Ishikawa (cell line): ENCODE measurements around the gene UBA6.

Experiments
- CEBPB ChIP-seq: IDR thresholded peaks from 2 replicates; pipeline ENCODE4 v1.6.1; 2012
- CREB1 ChIP-seq: IDR thresholded peaks from 2 replicates; pipeline ENCODE4 v1.6.1; 2012; ENCODE audit warnings: low read depth
- EGR1 ChIP-seq: IDR thresholded peaks from 2 replicates; pipeline ENCODE4 v1.6.1; 2012
- EP300 ChIP-seq: IDR thresholded peaks from 2 replicates; pipeline ENCODE4 v1.6.1; 2012; ENCODE audit warnings: borderline replicate concordance
- FOXM1 ChIP-seq: IDR thresholded peaks from 2 replicates; pipeline ENCODE4 v1.6.1; 2012; ENCODE audit warnings: low read depth, borderline replicate concordance
- NFIC ChIP-seq: IDR thresholded peaks from 2 replicates; pipeline ENCODE4 v1.6.1; 2012
- RAD21 ChIP-seq: IDR thresholded peaks from 2 replicates; pipeline ENCODE4 v1.6.1; 2012; ENCODE audit warnings: low read depth
- TAF1 ChIP-seq: IDR thresholded peaks from 2 replicates; pipeline ENCODE4 v1.6.1; 2012; ENCODE audit warnings: low read depth, mild to moderate bottlenecking
- TCF12 ChIP-seq: IDR thresholded peaks from 2 replicates; pipeline ENCODE4 v1.6.1; 2012; ENCODE audit warnings: low read depth
- TEAD4 ChIP-seq: IDR thresholded peaks from 2 replicates; pipeline ENCODE4 v1.6.1; 2012
- YY1 ChIP-seq: IDR thresholded peaks from 2 replicates; pipeline ENCODE4 v1.6.1; 2012; ENCODE audit warnings: low read depth
- ZBTB7A ChIP-seq: IDR thresholded peaks from 2 replicates; pipeline ENCODE4 v1.6.1; 2012; ENCODE audit warnings: low read depth
- TF ChIP-seq, protein P1 (sequence below): IDR thresholded peaks from 2 replicates; pipeline ENCODE4 v1.6.1; 2012
- TF ChIP-seq, protein P2 (sequence below): IDR thresholded peaks from 2 replicates; pipeline ENCODE4 v1.6.1; 2012
- TF ChIP-seq, protein P3 (sequence below): IDR thresholded peaks from 2 replicates; pipeline ENCODE4 v1.6.1; 2012; ENCODE audit warnings: low read depth, mild to moderate bottlenecking

The UBA6 gene

DNA sequence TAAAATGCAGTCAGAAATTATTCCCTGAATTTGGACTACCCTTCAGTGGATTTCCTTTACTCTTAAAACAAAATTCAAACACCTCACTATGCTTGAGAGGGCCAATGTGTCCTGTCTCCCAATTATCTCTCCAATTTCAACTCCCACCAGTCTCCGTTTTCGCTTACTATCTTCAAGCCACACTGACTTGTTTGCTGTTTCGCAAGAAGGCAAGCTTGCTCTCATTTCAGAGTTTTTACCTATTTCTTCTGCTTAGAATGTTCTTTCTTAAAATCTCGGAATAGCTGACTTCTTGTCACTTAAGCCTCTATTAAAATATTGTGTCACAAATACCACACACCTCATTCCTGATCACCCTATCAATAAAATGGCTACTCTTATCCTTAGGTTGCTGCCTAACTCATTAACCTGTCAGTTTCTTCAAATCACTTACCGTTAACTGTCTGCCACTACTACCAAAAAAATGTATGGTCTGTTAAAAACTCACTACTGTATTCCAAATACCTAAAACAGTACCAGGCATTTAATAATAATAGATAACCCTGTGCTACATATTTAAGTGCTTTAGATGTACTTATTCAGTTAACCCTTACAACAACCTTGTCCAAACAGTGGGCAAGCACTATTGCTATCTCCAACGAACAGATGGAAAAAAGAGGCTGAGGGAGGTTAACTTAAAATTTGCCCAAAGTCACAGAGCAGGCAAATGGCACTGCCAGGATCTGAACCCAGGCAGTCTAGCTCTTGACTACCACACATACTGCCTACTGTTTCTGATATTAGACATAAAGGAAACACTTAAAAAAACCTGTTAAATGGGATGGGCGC is 2.9 kb downstream of the UBA6 start:
- TF ChIP-seq, protein P1, sequence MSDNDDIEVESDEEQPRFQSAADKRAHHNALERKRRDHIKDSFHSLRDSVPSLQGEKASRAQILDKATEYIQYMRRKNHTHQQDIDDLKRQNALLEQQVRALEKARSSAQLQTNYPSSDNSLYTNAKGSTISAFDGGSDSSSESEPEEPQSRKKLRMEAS = no peak
- TF ChIP-seq TEAD4 (no peak), TCF12 (no peak), RAD21 (no peak), EGR1 (no peak), YY1 (no peak), ZBTB7A (no peak), CEBPB (no peak), NFIC (no peak)
- TF ChIP-seq, protein P2, sequence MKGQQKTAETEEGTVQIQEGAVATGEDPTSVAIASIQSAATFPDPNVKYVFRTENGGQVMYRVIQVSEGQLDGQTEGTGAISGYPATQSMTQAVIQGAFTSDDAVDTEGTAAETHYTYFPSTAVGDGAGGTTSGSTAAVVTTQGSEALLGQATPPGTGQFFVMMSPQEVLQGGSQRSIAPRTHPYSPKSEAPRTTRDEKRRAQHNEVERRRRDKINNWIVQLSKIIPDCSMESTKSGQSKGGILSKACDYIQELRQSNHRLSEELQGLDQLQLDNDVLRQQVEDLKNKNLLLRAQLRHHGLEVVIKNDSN = no peak

DNA sequence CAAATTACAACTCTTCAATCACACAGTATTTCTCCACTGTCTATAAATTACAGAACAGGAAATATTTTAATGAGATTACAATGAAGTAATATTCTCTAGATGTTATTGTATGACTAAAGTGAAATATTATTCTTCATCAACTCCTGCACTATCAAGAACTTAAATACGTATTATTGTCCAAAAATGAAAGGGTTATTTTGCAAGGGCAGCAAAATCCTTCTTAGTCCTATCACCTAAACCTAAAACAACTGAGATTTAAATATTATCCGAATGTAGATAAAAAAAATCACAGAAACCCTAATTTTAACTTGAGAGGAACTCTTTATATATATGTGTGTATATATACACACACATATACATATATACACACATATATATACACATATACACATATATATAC is 4.9 kb downstream of the UBA6 start:
- TF ChIP-seq, protein P3, sequence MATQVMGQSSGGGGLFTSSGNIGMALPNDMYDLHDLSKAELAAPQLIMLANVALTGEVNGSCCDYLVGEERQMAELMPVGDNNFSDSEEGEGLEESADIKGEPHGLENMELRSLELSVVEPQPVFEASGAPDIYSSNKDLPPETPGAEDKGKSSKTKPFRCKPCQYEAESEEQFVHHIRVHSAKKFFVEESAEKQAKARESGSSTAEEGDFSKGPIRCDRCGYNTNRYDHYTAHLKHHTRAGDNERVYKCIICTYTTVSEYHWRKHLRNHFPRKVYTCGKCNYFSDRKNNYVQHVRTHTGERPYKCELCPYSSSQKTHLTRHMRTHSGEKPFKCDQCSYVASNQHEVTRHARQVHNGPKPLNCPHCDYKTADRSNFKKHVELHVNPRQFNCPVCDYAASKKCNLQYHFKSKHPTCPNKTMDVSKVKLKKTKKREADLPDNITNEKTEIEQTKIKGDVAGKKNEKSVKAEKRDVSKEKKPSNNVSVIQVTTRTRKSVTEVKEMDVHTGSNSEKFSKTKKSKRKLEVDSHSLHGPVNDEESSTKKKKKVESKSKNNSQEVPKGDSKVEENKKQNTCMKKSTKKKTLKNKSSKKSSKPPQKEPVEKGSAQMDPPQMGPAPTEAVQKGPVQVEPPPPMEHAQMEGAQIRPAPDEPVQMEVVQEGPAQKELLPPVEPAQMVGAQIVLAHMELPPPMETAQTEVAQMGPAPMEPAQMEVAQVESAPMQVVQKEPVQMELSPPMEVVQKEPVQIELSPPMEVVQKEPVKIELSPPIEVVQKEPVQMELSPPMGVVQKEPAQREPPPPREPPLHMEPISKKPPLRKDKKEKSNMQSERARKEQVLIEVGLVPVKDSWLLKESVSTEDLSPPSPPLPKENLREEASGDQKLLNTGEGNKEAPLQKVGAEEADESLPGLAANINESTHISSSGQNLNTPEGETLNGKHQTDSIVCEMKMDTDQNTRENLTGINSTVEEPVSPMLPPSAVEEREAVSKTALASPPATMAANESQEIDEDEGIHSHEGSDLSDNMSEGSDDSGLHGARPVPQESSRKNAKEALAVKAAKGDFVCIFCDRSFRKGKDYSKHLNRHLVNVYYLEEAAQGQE = no peak
- TF ChIP-seq EP300 (no peak), TEAD4 (no peak), TAF1 (no peak), NFIC (no peak), YY1 (no peak), RAD21 (no peak), EGR1 (no peak), CREB1 (no peak), TCF12 (no peak), CEBPB (no peak), ZBTB7A (no peak), FOXM1 (no peak)
- TF ChIP-seq, protein P1 = no peak
- TF ChIP-seq, protein P2 = no peak

DNA sequence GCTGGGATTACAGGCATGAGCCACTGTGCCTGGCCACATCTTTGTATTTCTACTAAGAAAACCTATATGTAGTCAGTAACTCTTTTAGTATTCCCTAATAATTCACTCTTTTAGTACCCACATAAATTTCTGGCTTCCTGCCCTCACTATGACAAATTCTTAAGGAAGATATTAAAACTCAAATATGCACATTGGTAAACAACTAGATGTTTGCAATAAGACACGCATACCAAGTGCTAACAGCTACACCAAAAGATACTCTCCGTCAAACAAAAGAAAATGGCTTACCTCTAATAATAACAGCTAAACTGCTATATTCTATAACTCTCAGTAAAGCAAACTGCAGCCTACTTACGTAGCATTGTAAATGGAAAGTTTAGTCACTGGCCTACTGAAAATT is 6.3 kb downstream of the UBA6 start:
- TF ChIP-seq TEAD4 = no peak
- TF ChIP-seq CEBPB = no peak
- TF ChIP-seq, protein P3 = no peak
- TF ChIP-seq FOXM1 = no peak
- TF ChIP-seq NFIC = no peak
- TF ChIP-seq EGR1 = no peak
- no peak for TF ChIP-seq YY1
- TF ChIP-seq EP300 = no peak
- no peak for TF ChIP-seq ZBTB7A
- TF ChIP-seq CREB1 = no peak

DNA sequence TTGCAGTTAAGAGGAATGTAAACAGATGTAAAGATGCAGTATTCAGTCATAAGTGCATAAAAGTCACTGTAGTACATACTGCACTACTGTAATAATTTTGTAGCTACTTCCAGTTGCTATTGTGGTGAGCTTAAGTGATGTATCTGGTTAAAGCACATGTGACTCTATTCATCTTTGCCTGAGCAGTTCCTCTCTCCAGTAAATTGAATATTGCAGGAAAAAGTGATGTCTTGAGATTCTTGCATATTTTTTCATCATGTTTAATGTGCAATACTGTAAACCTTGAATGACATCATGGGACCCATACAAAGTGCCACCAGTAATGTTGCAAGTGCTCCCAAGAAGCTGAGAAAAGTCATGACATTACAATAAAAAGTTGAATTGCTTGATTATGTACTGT is 9.6 kb downstream of the UBA6 start:
- no peak for TF ChIP-seq FOXM1
- TF ChIP-seq TAF1 = no peak
- TF ChIP-seq, protein P2 = no peak
- no peak for TF ChIP-seq YY1
- no peak for TF ChIP-seq EGR1
- no peak for TF ChIP-seq TCF12
- TF ChIP-seq RAD21 = no peak
- no peak for TF ChIP-seq ZBTB7A
- no peak for TF ChIP-seq TEAD4
- no peak for TF ChIP-seq EP300
- TF ChIP-seq, protein P3 = no peak
- TF ChIP-seq CEBPB = no peak
